ENCODE data around the gene FGF12.

FGF12 gene

DNA sequence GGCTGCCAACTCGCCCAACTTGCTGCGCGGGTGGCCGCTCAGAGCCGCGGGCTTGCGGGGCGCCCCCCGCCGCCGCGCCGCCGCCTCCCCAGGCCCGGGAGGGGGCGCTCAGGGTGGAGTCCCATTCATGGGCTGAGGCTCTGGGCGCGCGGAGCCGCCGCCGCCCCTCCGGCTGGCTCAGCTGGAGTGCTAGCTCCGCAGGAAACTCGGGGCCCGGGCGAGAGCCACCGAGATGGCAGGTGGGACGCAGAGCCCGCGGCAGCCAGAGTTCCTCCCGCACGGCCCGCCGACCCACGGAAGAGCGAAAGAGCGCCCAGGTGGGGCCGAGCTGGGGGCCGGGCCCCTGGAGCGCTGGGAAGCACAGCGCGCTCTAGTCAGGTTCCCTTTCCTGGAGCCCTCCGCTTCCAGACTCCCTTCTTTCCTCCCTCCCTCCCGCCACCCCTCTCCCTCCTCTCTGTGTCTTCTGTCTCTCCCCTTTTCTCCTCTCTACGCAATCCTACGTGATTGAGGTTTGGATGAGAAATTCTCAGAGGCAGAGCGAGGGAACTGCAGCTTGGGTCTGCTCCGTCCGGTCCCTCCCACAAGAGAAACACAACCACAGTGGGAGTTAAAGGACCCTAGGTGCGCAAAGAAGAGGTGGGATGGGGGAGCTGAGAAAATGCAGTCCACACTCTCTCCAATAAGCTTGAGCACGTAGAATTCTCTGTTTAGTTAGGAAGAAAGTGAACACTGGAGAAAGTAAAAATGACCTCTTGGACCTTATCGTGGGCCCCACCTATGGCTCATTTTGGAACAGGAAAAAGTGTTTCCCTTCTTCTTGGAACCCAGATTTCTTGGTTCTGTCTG is 317.3 kb downstream of the FGF12 start:
- no peak for DNase-seq (ENCODE audit: low read depth)

DNA sequence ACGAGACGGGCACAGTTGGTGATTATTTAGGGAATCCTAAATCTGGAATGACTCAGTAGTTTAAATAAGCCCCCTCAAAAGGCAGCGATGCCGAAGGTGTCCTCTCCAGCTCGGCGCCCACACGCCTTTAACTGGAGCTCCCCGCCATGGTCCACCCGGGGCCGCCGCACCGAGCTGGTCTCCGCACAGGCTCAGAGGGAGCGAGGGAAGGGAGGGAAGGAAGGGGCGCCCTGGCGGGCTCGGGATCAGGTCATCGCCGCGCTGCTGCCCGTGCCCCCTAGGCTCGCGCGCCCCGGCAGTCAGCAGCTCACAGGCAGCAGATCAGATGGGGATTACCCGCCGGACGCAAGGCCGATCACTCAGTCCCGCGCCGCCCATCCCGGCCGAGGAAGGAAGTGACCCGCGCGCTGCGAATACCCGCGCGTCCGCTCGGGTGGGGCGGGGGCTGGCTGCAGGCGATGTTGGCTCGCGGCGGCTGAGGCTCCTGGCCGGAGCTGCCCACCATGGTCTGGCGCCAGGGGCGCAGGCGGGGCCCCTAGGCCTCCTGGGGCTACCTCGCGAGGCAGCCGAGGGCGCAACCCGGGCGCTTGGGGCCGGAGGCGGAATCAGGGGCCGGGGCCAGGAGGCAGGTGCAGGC is 318.0 kb downstream of the FGF12 start:
- DNase-seq (ENCODE audit: low read depth) = no peak

DNA sequence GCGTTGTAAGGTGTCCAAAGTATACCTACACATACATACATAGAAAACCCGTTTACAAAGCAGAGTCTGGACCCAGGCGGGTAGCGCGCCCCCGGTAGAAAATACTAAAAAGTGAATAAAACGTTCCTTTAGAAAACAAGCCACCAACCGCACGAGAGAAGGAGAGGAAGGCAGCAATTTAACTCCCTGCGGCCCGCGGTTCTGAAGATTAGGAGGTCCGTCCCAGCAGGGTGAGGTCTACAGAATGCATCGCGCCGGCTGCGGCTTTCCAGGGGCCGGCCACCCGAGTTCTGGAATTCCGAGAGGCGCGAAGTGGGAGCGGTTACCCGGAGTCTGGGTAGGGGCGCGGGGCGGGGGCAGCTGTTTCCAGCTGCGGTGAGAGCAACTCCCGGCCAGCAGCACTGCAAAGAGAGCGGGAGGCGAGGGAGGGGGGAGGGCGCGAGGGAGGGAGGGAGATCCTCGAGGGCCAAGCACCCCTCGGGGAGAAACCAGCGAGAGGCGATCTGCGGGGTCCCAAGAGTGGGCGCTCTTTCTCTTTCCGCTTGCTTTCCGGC is 318.6 kb downstream of the FGF12 start:
- DNase-seq (ENCODE audit: low read depth) = no peak

DNA sequence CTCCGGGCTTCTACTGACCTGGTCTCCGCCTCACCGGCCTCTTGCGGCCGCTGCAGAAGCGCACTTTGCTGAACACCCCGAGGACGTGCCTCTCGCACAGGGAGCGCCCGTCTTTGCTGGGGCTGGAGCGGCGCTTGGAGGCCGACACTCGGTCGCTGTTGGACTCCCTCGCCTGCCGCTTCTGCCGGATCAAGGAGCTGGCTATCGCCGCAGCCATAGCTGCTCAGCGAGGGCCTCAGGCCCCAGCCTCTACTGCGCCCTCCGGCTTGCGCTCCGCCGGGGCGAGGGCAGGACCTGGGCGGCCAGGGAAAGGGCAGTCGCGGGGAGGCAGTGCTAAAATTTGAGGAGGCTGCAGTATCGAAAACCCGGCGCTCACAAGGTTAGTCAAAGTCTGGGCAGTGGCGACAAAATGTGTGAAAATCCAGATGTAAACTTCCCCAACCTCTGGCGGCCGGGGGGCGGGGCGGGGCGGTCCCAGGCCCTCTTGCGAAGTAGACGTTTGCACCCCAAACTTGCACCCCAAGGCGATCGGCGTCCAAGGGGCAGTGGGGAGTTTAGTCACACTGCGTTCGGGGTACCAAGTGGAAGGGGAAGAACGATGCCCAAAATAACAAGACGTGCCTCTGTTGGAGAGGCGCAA is 319.2 kb downstream of the FGF12 start:
- no peak for DNase-seq (ENCODE audit: low read depth)

DNA sequence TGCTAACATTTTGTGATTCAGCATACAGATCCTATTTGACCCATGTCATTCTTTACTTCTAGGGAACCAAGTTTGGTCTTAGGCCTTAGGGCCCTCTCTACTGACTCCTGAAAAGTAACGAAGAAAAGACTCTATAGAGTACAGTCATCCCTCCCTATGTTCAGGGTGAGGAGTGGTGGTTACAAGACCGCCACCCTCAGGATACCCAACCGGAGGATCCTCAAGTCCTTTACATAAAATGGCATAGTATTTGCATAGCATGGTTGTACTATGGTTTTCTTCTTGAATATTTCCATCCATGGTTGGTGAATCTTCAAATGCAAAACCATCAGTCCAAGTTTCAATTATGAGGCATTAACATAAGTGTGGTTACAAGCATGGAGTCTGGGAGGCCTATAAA is 327.6 kb downstream of the FGF12 start:
- no peak for DNase-seq (ENCODE audit: low read depth)

DNA sequence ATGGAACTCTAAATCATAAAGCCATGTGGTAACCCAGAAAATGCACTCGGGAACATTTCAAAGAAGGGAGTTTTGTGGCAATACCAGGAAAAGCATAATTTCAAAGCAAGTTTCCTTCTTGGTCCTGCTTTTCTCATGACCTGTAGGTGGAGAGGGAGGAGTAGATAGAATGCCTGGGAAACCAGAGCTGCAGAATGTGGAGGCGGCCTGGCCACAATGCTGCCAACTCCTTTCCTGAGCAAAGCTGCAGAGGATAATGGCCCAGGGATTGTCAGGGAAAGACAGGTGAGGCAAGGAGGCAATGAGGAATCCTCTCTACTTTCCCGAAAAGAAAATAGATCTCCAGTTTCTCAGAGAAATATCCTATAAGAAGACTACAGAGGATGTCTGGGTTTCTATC is 330.3 kb downstream of the FGF12 start:
- no peak for DNase-seq (ENCODE audit: low read depth)

DNA sequence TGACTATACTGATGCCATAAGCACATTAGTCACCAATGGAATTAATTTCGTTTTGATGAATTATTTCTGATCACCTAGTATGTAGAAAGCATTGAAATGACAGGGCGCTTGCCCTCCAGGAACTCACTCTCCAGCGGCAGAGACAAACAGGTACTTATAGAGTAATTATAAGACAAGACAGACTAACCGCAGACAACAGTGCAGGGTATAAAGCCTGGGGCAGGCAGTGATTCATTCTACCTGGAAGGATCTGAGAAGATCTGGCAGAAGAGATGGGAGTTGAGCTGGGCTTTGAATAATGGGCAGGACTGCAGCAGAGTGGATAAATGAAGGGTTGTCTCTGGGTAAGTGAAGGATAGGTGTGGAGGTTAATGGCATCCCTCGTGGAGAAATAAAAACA is 331.8 kb downstream of the FGF12 start:
- DNase-seq (ENCODE audit: low read depth) = no peak

DNA sequence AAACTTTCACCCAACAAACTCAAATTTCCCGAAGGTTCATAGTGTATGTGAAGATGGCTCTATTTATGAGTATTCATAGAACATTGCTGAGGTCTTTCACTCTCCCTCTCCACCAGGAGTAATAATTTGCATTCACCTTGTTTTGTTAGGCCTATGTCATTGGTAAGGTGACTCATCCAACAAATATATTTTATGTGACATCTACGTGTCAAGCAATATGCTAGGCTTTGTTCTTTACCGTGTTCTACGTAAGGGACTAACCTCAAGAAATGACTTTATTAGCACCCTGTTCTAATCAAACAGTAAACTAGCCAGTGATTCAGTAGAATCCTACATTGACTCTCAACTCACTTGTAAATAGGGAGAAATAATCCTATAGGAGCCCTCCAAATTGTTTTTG is 334.4 kb downstream of the FGF12 start:
- no peak for DNase-seq (ENCODE audit: low read depth)

DNA sequence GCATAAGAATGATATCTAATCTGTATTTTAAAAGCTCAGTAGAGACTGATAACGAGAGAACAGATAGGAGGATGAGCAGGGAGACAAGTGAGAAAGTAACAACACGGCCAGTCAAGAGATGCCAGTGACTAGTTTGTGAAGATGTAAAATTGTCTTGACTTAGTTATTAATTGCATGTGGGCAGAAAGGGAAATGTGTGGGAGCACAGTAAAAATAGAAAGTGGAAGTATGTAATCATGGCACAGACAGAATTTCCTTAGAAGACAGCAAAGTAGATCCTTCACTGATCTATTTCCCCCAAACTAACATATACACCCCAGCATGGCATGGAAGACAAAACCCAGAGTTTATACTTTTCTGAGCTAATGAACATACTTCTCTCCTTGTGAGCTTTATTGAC is 344.5 kb downstream of the FGF12 start:
- DNase-seq (ENCODE audit: low read depth) = no peak

DNA sequence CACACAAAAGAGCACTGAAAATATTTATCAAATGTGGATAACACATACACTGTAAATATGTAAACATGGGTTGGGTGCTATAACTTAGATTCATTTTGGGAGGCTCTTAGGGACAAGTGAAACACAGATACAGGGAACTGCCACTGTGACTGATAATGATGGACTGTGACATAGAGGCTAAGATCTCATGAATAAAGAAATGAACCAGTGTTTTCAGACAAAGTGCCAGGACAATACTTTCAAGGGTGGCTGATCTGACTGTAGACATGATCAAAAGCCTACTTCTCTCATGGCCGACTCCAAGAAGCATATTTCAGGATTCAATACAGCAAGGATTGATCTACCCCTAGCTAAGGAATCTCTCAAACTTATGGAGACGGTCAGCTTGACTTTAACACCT is 353.8 kb downstream of the FGF12 start:
- no peak for DNase-seq (ENCODE audit: low read depth)

DNA sequence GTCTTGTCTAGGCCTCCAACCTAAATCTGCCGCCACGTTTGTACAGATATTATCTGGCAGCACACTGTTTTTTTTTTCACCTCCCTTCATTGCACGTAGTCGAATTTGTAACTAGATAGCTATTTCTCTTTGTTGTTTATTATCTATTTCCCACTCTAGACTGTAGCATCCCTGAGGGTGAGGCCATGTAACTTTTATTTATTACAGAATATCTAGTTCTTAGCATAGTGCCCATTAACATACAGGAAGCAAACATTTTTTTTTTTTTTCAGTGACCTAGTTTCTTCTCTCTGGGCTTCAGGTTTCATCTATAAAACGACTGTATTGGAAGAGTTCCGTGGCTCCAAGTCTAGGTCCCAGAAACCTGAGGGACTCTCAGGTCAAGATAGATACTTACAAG is 354.3 kb downstream of the FGF12 start:
- no peak for DNase-seq (ENCODE audit: low read depth)

DNA sequence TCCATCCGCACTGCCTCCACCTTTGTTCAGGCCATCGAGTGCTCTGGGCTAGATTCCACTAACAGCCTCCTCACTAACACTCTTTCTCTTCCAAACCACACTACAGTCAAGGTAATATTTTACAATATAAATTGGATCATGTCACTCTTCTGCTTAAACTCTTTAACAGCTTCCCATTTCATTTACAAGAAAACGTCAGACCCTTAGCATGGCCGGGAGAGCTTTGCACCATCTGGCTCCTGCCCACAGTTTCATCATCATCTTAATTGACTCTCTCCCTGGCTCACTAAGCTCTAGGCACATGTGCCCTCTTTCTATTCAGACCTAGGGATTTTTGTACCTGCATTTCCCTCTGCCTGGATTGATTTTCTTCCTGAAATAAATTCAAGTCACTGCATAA is 354.7 kb downstream of the FGF12 start:
- no peak for DNase-seq (ENCODE audit: low read depth)

DNA sequence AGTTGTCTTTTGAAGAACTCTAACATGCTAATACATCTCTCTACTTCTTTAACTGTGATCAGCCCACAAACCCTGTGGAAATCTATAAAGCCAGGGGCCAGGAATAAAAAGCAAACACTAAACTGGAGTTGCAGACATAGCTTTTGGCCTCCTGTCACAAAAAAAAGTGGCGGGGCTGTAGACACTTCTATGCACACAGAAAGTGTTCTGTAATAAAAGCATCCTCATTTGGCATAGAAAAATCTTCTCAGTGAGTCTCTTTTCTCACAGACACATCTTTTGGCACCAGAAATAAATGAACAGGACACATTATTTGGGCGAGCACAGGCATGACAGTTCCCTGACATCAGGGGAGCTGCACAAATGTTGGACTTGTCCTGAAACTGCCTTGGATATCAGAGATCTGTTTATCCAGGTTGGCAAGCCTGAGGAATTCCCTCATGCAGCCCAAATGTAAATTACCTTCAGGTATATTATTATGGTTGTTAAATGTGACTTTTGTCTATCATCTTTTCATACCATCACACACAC is 355.4 kb downstream of the FGF12 start:
- DNase-seq (ENCODE audit: low read depth) = no peak

DNA sequence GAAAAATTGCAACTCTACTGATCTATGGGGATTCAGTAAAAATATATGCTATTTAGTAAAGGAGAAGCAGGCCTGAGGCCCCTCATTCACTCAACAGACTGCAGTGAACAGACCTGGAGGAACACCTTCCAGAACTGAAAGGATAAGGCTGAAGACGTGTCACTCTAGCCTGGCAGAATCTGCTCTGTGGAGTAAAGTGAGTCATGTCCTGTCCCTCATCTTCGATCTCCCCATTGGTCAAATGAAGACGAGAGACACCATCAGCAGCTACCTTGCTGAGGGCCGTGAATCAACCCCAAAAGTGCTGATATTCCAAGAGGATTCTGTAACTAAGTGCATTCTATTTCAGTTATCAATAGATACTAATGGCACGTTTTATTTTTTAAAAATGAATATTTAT is 359.7 kb downstream of the FGF12 start:
- no peak for DNase-seq (ENCODE audit: low read depth)

DNA sequence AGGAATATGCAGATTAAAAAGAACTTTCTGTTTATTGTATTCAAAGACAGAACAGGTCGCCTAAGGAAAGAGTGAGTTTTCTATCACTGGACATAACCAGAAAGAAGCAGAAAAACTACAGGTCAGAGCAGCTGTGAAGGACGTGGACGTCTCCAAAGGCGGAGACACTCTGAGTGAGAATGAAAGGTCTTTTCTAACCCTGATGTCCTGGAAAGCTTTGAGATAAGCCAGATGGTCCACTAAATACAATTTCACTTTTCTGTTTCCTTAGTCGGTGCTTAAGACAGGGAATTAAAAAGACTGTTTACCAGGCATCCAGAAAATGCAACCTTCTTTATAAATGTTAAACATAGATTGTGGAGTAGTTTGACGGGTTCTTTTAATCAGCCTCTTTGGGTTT is 360.4 kb downstream of the FGF12 start:
- DNase-seq (ENCODE audit: low read depth) = no peak

DNA sequence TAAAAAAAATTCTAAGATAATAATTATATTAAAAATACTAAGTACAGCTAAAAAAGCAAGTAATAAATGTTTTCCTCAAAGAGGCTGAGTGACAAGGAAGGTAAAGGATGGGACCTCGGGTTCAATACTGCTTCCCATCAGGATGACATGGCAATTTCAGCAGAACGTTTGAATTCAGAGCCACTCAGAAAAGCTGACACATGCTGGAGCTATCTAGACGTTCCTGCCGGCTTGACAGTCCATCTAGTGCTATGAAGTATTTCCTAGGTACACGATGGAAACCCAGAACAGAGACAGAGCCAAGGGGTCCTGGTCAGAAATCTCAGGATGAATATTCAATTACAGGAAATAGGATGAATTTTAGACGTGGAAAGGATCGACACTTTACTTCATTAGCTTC is 361.8 kb downstream of the FGF12 start:
- DNase-seq (ENCODE audit: low read depth) = no peak

DNA sequence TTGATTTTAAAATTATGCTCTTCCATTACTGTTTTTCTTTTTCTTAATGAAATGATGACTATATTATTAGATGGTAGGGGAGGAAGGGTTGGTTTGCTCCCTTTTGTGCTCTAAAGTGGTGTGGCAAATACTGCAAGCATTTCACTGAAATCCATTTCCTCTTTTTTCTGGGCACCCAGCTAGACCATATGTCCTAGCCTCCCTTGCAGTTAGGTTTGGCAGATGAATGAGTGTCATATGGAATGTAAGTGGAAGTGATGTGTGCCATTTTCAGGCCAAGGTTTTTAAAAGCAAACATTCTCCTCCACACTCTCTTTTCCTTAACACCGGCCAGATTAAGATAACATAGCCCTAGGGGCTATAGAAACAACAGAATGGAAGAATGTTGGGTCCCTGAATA is 363.0 kb downstream of the FGF12 start:
- DNase-seq (ENCODE audit: low read depth) = no peak

DNA sequence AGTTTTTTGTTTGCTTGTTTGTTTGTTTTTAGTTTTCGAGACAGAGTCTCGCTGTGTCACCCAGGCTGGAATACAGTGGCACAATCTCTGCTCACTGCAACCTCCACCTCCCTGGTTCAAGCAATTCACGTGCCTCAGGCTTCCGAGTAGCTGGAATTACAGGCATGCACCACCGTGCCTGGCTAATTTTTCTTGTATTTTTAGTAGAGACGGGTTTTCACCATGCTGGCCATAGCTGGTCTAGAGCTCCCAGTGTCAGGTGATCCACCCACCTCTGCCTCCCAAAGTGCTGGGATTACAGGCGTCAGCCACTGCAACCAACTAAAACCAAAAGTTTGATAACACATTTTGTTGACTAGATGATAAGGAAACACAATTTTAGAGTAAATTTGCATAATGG is 372.7 kb downstream of the FGF12 start:
- no peak for DNase-seq (ENCODE audit: low read depth)

DNA sequence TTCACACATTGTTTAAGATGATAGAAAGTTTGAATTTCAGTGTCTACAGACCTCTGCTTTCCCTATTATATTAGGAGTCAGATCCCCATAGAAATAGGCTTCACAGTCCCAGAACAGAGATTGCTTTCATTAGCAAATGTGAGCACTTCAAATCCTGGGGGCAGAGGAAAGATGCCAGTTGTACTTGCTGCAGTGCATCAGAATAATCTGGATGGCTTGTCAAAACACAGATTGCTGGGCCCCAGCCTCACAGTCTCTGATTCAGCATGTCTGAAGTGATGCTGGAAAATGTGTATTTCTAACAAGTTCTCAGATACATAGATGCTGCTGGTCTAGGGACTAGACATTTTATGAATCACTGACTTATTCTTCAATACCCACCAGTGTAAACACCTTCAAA is 375.2 kb downstream of the FGF12 start:
- DNase-seq (ENCODE audit: low read depth) = no peak

DNA sequence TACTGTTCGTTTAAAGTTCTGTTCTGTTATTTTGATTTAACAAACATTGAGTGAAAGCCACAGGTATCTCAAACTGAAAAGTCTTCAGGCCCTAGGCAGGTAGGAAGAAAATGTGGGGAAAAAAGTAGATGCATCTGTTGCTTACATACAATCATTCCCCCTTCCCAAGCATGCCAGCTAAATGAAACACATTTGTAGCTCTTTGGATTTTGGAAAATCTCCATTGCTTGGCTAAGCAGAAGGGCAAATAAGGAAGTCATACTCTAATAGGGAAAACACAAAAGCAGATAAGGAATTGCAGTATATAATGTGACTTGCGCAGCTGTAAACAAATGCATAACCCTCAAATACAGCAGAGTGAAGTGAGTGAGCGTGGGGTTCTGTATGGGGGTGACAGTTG is 375.9 kb downstream of the FGF12 start:
- DNase-seq (ENCODE audit: low read depth) = no peak

DNA sequence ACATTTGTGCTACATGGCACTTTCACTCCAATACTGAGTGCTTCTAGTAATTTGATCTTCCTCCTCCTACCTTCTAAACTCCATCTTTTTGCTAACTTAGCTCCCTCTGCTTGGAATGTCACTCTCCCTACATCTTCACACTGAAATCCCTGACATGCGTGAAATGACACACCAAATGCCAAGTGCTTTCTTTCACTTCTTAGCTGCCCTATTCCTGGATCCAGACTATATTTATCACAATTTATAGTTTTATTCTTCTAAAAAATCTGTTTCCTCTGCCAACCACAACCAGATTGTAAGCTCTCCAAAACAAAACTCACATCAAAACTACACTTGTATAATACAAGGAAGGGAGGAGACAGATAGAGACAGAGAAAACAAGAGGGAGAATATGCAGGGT is 387.3 kb downstream of the FGF12 start:
- no peak for DNase-seq (ENCODE audit: low read depth)

DNA sequence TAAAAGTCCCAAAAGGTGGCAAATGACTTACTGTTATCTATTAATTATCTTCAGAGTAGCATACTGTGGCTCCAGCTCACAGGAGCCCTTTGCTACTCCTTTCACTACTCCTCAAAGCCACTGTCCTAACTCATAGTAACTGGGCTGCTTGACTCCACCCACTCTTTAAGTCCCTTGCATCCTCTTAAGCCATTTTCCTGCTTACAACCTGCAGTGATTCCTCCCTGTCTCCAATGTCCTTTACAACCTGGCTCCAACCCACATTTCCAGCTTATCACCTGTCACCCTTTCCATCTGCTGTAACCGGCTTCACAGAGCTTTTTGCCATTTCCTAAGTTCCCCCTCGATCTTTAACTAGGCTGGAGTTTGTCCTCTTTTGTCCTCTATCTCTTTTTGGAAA is 388.1 kb downstream of the FGF12 start:
- DNase-seq (ENCODE audit: low read depth) = no peak

DNA sequence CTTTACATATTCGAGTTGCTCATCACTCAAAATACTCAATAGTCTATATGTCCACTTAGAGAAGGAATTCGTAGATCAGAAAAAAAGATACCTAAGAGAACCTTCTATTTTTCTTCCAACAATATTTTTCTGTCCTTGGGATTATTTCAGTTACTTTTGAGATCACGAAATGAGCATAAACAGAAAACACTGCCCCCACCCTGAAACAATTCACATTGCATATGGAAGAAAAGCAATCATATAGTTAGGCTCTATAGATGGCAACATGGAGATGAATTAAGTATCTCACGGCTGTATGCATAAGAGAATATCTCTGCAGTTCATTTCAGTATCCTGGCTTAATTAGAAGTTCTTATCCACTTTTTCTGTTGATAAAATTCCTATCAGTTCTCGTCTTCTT is 391.1 kb downstream of the FGF12 start:
- no peak for DNase-seq (ENCODE audit: low read depth)

Measured in stimulated activated CD4-positive, alpha-beta T cell treated with anti-CD3 and anti-CD28 coated beads, Interleukin-2, amount 100 ng/mL, for 4 hours (primary cell).